HL-60/S4 treated with retinoic acid at 250 ng/mL for 4 days and 3 days (cell line): ENCODE measurements around the gene SYTL3.
"Not testable (repeated sequence)": the region's sequence is repeated elsewhere in the genome, so short reads cannot be mapped to it uniquely, and the experiment has no call there.

Experiments used
- in situ Hi-C: fragments of 300-500 bp; cut with MboI; formaldehyde crosslinking; loops from 2 replicates; pipeline ENCODE4 v1.7.0; 2022; ENCODE audit warnings: low sequenced_read_pairs

Gene SYTL3

GRCh38 chr6:158638324-158638854 is 11.5 kb upstream of the SYTL3 start:
- in situ Hi-C loops = no loop called here

GRCh38 chr6:158639056-158639455 is 10.8 kb upstream of the SYTL3 start:
- in situ Hi-C loops = no loop called here

GRCh38 chr6:158640519-158640918 is 9.3 kb upstream of the SYTL3 start:
- in situ Hi-C loops = no loop called here

GRCh38 chr6:158642097-158642601 is 7.7 kb upstream of the SYTL3 start:
- in situ Hi-C loops = no loop called here

GRCh38 chr6:158643836-158644230 is 6.0 kb upstream of the SYTL3 start:
- in situ Hi-C loops = no loop called here

- in situ Hi-C loops = no loop called here
These were observed 5.4 kb upstream of the SYTL3 start, which contains the start of gene DYNLT1 for GRCh38 chr6:158644231-158645063. DYNLT1 (minus strand) TSS chr6:158644743; CDS start chr6:158644708, 35 bp downstream.

GRCh38 chr6:158645064-158646022 is 4.5 kb upstream of the SYTL3 start:
- in situ Hi-C loops = no loop called here

GRCh38 chr6:158646023-158646910 is 3.6 kb upstream of the SYTL3 start:
- in situ Hi-C loops = no loop called here

GRCh38 chr6:158647501-158647900 is 2.4 kb upstream of the SYTL3 start:
- in situ Hi-C loops = no loop called here

- in situ Hi-C loops = no loop called here
These were observed 1.1 kb upstream of the SYTL3 start for GRCh38 chr6:158648682-158649131.

GRCh38 chr6:158651981-158652737 is 2.3 kb downstream of the SYTL3 start:
- in situ Hi-C loops = not testable (repeated sequence)

- in situ Hi-C loops = no loop called here
These were observed 3.9 kb downstream of the SYTL3 start for GRCh38 chr6:158653577-158654354.

- in situ Hi-C loops = no loop called here
These were observed 4.6 kb downstream of the SYTL3 start for GRCh38 chr6:158654498-158654897.

- in situ Hi-C loops = no loop called here
These were observed 5.2 kb downstream of the SYTL3 start for GRCh38 chr6:158654960-158655489.

- in situ Hi-C loops = no loop called here
These were observed 6.0 kb downstream of the SYTL3 start for GRCh38 chr6:158655569-158656450.

- in situ Hi-C loops = not testable (repeated sequence)
These were observed 7.1 kb downstream of the SYTL3 start for GRCh38 chr6:158656986-158657385.

- in situ Hi-C loops = no loop called here
These were observed 10.5 kb downstream of the SYTL3 start for GRCh38 chr6:158660333-158660754.
